Panc1 (cell line): ENCODE results near the gene DBF4B. TPM values are rescaled to one million over a fixed set of nuclear protein-coding genes. Genes with fewer than 3 reads are reported as not detected.

ENCODE experiments used
- ATAC-seq: fragments of 200-7000 bp; cut with Tn5 transposase; 2 replicates; pipeline ENCODE4 v1.9.1; 2020; ENCODE audit warnings: mild to moderate bottlenecking, moderate library complexity
- BruUV-seq: library from RNA; stranded (reverse); fragments of 400-500 nt; replicated peaks from 2 replicates; lab custom pipeline; 2021; lab: Mats Ljungman, UMichigan
- CTCF ChIA-PET: fragments of 300-600 bp; sonication (Branson Sonifier 250); formaldehyde crosslinking; loops from one replicate; lab custom pipeline; 2022; ENCODE audit warnings: antibody characterized with exemption; lab: Charles Lee
- POLR2A ChIA-PET: fragments of 300-600 bp; sonication (Branson Sonifier 250); formaldehyde crosslinking; loops from one replicate; lab custom pipeline; 2022; ENCODE audit warnings: antibody characterized with exemption; lab: Charles Lee
- DNase-seq: peaks from one replicate; pipeline ENCODE4 v3.0.0-alpha.2; 2010; ENCODE audit warnings: low read depth, low spot score
- H3K27ac ChIP-seq: 2 replicates; pipeline ENCODE4 v1.5.1; 2011; ENCODE audit warnings: mild to moderate bottlenecking, low read length, inconsistent platforms
- H3K27me3 ChIP-seq: fragments of 200-500 bp; sonication (Bioruptor generic); 2 replicates; pipeline ENCODE4 v1.6.0; 2014; ENCODE audit warnings: low read length, inconsistent platforms; ENCODE audit not compliant: control insufficient read depth, insufficient read depth
- H3K36me3 ChIP-seq: fragments of 200-500 bp; sonication (Bioruptor generic); 2 replicates; pipeline ENCODE4 v1.5.1; 2014; ENCODE audit warnings: inconsistent platforms, mild to moderate bottlenecking, low read length, moderate library complexity; ENCODE audit not compliant: control insufficient read depth, insufficient read depth
- H3K4me1 ChIP-seq: 2 replicates; pipeline ENCODE4 v1.5.1; 2011; ENCODE audit warnings: inconsistent platforms, mild to moderate bottlenecking, low read length, moderate library complexity; ENCODE audit not compliant: control insufficient read depth, insufficient read depth
- H3K4me3 ChIP-seq, 2 experiments: 2 replicates each; pipeline ENCODE4 v1.5.1; 2011 to 2012; ENCODE audit warnings: low read depth in 2 of 2, low read length in 2 of 2, mild to moderate bottlenecking in 2 of 2, inconsistent platforms in 1 of 2, moderate library complexity in 1 of 2
- H3K9me3 ChIP-seq: fragments of 200-500 bp; sonication (Bioruptor generic); 2 replicates; pipeline ENCODE4 v1.5.1; 2014; ENCODE audit warnings: low read depth, mild to moderate bottlenecking, inconsistent platforms, low read length, moderate library complexity; ENCODE audit not compliant: control insufficient read depth, insufficient read depth
- CTCF ChIP-seq: fragments of 450-650 bp; IDR thresholded peaks from 2 replicates; pipeline ENCODE4 v1.5.1; 2017; ENCODE audit warnings: mild to moderate bottlenecking
- POLR2AphosphoS5 ChIP-seq: IDR thresholded peaks from 2 replicates; pipeline ENCODE4 v1.6.1; 2012; ENCODE audit warnings: mild to moderate bottlenecking, low read depth, low read length, moderate library complexity
- REST ChIP-seq, 2 experiments: IDR thresholded peaks; 2 replicates each; pipeline ENCODE4 v1.6.1; 2011 to 2012; ENCODE audit warnings: low read depth in 2 of 2, control low read depth in 1 of 2, low read length in 1 of 2, mild to moderate bottlenecking in 1 of 2, moderate library complexity in 1 of 2; ENCODE audit not compliant: insufficient read depth in 1 of 2
- SIN3A ChIP-seq: IDR thresholded peaks from 2 replicates; pipeline ENCODE4 v1.6.1; 2012; ENCODE audit warnings: low read depth, mild to moderate bottlenecking, low read length, moderate library complexity, borderline replicate concordance; ENCODE audit not compliant: insufficient read depth
- TCF7L2 ChIP-seq: IDR thresholded peaks from 2 replicates; pipeline ENCODE4 v1.6.1; 2011; ENCODE audit warnings: mild to moderate bottlenecking, low read depth, low read length, inconsistent platforms
- in situ Hi-C: cut with HindIII; loops from 2 replicates; pipeline ENCODE4 v1.10.0; 2016; ENCODE audit warnings: low sequenced_read_pairs, low pct_unique_long_range_greater_than_20kb
- intact Hi-C: fragments of 100-400 bp; cut with micrococcal nuclease; formaldehyde crosslinking; loops from one replicate; pipeline ENCODE4 v1.10.0; 2022; ENCODE audit not compliant: unreplicated experiment
- total RNA-seq: library from RNA; stranded (reverse); gene quantifications from one replicate; pipeline ENCODE4 v1.2.1, GENCODE V29; 2021; ENCODE audit not compliant: unreplicated experiment

The DBF4B gene
- total RNA-seq, 1 experiment from 2014 or later = 24.0 TPM

DNA sequence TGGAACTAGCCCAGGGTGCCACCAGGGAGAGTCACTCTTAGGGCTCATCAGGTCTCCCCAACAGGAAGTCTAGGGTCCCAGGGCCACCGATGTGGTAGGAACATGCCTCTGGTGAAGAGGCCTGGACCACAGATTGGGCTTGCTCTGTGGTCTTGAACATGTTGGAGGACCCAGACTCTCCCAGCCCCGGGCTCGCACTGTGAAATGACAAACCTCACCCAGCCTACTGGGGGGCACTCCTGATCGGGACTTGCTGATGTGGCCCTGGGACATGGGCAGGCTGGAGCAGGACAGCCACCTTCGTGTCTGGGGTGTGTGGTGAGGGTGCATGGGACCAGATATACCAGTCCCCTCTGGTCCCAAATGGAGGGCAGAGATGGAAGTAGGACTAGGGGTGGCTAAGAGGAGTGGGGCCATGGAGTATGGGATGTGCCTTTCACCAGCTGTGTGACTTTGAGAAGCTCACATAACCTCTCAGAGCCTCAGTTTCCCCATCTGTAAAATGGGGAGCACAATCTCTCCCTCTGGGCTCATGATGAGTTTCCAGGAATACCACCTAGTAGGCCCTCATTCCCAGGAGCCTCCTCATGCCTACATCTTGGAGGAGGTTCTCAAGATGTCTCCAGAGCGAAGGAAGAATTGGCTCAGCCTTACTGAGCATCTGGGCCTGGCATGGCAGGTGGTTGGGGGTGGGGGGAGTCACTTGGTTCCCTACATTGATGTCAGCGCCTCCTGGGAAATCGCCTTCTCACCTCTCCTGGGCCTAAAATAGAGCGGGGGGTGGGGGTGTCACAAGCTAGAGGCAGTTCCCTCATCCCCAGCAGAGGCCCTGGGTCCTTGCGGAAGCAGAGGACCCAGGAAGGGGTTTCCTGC lies 48.8 kb downstream of the DBF4B start:
- Histone ChIP-seq H3K9me3 (no peaks in the 10 kb centered on the region), H3K27ac (no peak overlapping the region), H3K4me3 (no peak overlapping the region), H3K27me3 (no peaks in the 10 kb centered on the region), H3K36me3 (no peaks in the 10 kb centered on the region; the same call in 1 of the 2 replicates), H3K4me1 (peaks cover 2% of the 10 kb centered on the region; the same call in 1 of the 2 replicates)
- no peak for TF ChIP-seq POLR2AphosphoS5
- TF ChIP-seq REST (IDR thresholded peaks at IDR 0.05; ENCODE audit: insufficient read depth in 1 of 2, low read depth in 2 of 2, low read length in 1 of 2) = no peak
- TF ChIP-seq TCF7L2 = no peak
- TF ChIP-seq CTCF = no peak
- no peak for TF ChIP-seq SIN3A
- CTCF ChIA-PET = no interaction called here
- DNase-seq (no peak), ATAC-seq (no peak)
- POLR2A ChIA-PET = interaction anchor here (0.7 kb wide), 1 partner anchor 35 kb away, joined by 4 read pairs; no protein-coding TSS in a partner anchor
- in situ Hi-C loops (no loop called here), intact Hi-C loops (no loop called here)
- BruUV-seq = no TSS peak

DNA sequence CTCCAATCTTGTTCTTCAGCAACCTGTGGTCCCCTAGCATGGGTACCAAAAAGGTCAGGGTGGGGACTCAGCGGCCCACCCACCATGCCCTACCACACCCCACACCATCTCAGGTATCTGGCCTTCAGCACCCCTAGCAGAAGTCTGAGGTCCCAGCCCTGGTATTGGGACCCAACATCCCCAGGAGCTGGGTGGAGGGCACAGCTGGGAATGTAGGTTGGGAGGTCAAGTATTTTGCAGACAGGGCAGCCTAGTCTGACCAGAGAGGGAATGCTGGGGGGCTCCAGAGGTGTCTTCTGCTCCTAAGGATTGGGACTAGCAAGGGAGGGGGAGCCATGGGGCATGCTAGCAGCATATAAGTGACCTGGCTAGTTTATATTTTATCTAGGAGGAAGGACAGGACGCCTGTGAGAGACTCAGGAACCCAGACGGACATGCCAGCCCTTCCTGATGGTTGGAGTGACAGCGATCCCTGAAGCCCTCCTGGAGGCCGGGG lies 49.5 kb downstream of the DBF4B start:
- intact Hi-C loops = no loop called here

More for the DNA sequence above, 49.5 kb downstream of the DBF4B start:
- no peaks in the 10 kb centered on the region; the same call in 1 of the 2 replicates for H3K36me3 ChIP-seq
- peaks cover 2% of the 10 kb centered on the region; the same call in 1 of the 2 replicates for H3K4me1 ChIP-seq
- BruUV-seq = no TSS peak
- no peak for TF ChIP-seq TCF7L2
- no peak for TF ChIP-seq POLR2AphosphoS5
- TF ChIP-seq SIN3A = no peak
- no peak for TF ChIP-seq REST (IDR thresholded peaks at IDR 0.05; ENCODE audit: insufficient read depth in 1 of 2, low read depth in 2 of 2, low read length in 1 of 2)
- TF ChIP-seq CTCF = no peak
- in situ Hi-C loops = no loop called here
- ChIA-PET POLR2A (no interaction called here), CTCF (no interaction called here)
- ATAC-seq (no peak; the same call in 1 of the 2 replicates), DNase-seq (no peak)
- H3K27me3 ChIP-seq = no peaks in the 10 kb centered on the region
- H3K27ac ChIP-seq = no peak overlapping the region
- H3K9me3 ChIP-seq = no peaks in the 10 kb centered on the region
- no peak overlapping the region for H3K4me3 ChIP-seq
